GM10248 (cell line): ENCODE data around the gene SLC4A2.

Source experiments
- CTCF ChIA-PET: fragments of 300-600 bp; sonication (Branson Sonifier 250); formaldehyde crosslinking; extraction: SDS; loops from one replicate; lab custom pipeline; 2021; ENCODE audit warnings: antibody characterized with exemption; lab: Yijun Ruan, JAX
- POLR2A ChIA-PET: fragments of 350-650 bp; sonication (Branson Sonifier 250); formaldehyde crosslinking; extraction: SDS; loops from one replicate; lab custom pipeline; 2020; ENCODE audit warnings: antibody characterized with exemption; lab: Yijun Ruan, JAX
- DNase-seq: peaks from one replicate; pipeline ENCODE4 v3.0.0; 2012; ENCODE audit errors: extremely low spot score
- TF ChIP-seq, protein P1 (sequence below): IDR thresholded peaks from 2 replicates; pipeline ENCODE4 v1.5.1; 2012; ENCODE audit warnings: mild to moderate bottlenecking, low read depth; ENCODE audit errors: extremely low read depth, missing control alignments, control extremely low read depth

The SLC4A2 gene

DNA sequence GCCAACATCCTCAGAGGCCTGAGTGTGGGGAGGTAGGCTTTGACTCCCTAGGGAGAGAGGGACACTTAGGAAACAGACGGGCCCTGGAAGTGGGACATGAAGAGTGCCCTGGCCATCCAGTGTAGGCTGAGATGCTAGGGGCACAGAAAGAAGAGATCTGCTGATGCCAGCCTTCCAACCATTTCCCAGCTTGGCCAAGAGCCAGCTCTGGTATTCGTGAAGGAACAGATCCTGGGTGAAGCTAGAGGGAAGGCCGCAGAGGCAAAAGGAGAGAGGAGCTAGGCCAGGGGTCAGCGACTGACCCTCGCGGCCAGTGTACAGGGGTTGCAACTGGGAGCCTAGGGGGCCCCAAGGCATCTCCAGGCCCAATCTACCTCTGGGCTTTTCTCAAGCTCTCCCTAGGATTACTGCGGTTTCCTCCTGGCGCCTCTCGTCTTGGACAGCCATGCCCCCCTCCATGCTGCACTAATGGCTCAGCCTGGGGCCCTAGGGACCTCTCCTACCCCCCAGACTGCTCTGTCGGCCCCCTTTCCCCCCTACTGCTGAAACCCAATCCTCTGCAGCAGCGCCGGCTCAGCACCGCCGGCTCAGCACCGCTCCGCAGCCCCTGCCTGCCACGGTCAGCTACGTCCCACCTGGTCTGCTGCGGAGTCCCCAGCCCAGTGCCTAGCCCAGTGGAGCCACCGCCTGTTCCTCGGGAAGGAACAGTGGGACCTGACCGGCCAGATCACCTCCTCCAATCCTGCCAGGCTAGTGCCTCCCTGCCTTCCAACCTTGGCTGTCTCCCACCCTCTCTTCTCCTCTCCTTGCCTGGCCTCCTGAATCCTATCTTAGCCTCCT lies 11.2 kb upstream of the SLC4A2 start, which contains the start of gene ASIC3:
Gene ASIC3, plus strand, starts transcription at position 556 of the 840 bp plus-strand sequence. CDS start 355 bp downstream, outside the sequence.
- POLR2A ChIA-PET = no interaction called here
- CTCF ChIA-PET = interaction anchor here (2.4 kb wide), 1 partner anchor 14 kb away, joined by 7 read pairs; no protein-coding TSS in a partner anchor
- no peak for DNase-seq
- TF ChIP-seq, protein P1, sequence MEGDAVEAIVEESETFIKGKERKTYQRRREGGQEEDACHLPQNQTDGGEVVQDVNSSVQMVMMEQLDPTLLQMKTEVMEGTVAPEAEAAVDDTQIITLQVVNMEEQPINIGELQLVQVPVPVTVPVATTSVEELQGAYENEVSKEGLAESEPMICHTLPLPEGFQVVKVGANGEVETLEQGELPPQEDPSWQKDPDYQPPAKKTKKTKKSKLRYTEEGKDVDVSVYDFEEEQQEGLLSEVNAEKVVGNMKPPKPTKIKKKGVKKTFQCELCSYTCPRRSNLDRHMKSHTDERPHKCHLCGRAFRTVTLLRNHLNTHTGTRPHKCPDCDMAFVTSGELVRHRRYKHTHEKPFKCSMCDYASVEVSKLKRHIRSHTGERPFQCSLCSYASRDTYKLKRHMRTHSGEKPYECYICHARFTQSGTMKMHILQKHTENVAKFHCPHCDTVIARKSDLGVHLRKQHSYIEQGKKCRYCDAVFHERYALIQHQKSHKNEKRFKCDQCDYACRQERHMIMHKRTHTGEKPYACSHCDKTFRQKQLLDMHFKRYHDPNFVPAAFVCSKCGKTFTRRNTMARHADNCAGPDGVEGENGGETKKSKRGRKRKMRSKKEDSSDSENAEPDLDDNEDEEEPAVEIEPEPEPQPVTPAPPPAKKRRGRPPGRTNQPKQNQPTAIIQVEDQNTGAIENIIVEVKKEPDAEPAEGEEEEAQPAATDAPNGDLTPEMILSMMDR = no peak

DNA sequence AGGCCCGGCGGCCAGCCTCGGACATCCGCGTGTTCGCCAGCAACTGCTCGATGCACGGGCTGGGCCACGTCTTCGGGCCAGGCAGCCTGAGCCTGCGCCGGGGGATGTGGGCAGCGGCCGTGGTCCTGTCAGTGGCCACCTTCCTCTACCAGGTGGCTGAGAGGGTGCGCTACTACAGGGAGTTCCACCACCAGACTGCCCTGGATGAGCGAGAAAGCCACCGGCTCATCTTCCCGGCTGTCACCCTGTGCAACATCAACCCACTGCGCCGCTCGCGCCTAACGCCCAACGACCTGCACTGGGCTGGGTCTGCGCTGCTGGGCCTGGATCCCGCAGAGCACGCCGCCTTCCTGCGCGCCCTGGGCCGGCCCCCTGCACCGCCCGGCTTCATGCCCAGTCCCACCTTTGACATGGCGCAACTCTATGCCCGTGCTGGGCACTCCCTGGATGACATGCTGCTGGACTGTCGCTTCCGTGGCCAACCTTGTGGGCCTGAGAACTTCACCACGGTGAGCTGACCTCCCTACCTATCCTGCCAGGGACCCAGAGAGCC lies 10.4 kb upstream of the SLC4A2 start:
- ChIA-PET CTCF (no interaction called here), POLR2A (no interaction called here)
- TF ChIP-seq, protein P1 = no peak
- no peak for DNase-seq

DNA sequence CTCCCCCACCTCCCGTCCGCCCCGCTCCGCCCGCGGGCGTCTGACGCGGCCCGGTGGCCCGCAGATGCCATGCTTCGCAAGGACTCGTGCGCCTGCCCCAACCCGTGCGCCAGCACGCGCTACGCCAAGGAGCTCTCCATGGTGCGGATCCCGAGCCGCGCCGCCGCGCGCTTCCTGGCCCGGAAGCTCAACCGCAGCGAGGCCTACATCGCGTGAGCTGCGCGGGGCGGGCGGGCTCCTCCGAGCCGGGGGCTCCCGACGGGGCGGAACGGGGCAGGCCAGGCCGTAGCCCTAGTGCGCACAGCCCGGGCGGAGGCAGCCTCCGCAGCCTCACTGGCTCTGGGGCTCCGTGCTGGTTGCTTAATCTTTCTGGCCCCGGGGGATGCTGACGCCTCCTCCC lies 8.3 kb upstream of the SLC4A2 start:
- POLR2A ChIA-PET = no interaction called here
- DNase-seq = no peak
- TF ChIP-seq, protein P1 = no peak
- CTCF ChIA-PET = no interaction called here

DNA sequence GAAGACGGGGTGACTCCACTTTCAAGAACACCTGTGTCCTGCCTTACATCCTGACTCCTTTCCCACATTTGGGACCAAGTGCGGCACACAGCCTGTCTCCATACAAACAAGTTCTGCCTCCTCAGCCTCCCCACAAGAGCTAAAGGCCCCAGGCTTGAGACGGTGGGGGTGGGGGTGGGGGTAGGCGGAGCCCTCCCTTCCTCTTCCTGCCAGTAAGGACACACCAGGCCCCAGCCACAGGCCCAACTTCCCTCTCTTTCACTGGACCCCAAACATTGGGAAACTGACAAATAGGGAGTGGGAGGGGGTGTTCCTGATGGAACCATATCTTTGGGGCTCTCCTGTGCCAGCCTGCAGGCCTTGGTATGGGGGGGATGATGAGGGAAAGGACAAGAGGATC lies 6.3 kb upstream of the SLC4A2 start:
- POLR2A ChIA-PET = no interaction called here
- TF ChIP-seq, protein P1 = no peak
- CTCF ChIA-PET = interaction anchor here (1.2 kb wide), 1 partner anchor 15 kb away, joined by 3 read pairs; no protein-coding TSS in a partner anchor
- no peak for DNase-seq

DNA sequence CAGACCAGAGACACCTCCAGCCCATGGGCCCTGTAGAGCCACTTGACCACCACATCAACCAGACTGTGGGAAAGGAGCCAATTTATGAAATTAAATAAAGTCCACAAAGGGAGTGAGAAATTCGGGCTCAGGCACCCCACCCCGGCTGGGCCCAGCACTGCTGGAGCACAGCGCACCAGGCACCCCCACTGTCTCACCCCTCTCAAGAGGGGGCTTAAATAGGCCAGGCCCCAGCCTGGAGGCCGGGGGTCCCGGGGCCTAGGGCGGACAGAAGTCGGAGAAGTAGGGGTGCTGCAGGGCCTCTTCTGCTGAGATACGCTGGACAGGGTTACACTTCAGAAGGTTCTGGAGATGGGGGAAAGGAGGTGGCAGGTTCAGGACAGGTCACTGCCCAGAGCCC lies 5.6 kb upstream of the SLC4A2 start:
- ChIA-PET CTCF (no interaction called here), POLR2A (no interaction called here)
- TF ChIP-seq, protein P1 = no peak
- DNase-seq = no peak

DNA sequence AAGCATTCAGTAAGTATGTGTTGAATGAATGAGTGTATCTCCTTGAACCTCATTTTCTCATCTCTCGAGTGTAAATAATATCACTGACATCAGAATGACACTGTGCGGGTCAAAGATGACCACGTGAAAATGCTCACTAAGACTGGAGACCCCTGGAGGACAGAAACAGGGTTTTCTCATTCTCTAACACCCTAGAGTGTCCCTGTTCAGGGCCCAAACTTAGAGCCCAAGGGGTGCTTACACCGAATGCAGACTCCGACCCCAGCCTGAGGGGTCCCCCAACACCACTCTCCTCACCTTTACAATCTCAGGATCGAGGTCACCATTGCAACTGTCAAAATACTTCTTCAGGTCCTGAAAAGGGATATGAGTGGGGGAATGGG lies 3.1 kb upstream of the SLC4A2 start:
- POLR2A ChIA-PET = no interaction called here
- TF ChIP-seq, protein P1 = no peak

More for the DNA sequence above, 3.1 kb upstream of the SLC4A2 start:
- DNase-seq = no peak
- CTCF ChIA-PET = no interaction called here
